ENCODE results near the gene SLC24A2. TPM values are rescaled to one million over a fixed set of nuclear protein-coding genes. Genes with fewer than 3 reads are reported as not detected.
"Not testable (repeated sequence)": the region's sequence is repeated elsewhere in the genome, so short reads cannot be mapped to it uniquely, and the experiment has no call there.

SLC24A2 gene
- not detected for total RNA-seq
- long read RNA-seq: 0 reads

- Histone ChIP-seq H3K27ac (replicated peaks) (no peak within 1 kb of the TSS), H3K36me3 (no peaks in the 10 kb centered on the region), H3K27me3 (ENCODE audit: low read depth) (peaks cover 44% of the 10 kb centered on the region), H3K9me3 (replicated peaks) (no peaks in the 10 kb centered on the region), H3K4me3 (peak within 1 kb of the TSS; percentile 53), H3K4me1 (peaks cover 12% of the 10 kb centered on the region)
- no peak for DNase-seq
- intact Hi-C loops (cut with micrococcal nuclease): no loop called here
- no peak for TF ChIP-seq CTCF (IDR thresholded peaks at IDR 0.05; ENCODE audit: borderline replicate concordance)
Measured at GRCh38 chr9:19788614-19789271, at the start of gene SLC24A2. Gene SLC24A2 (minus strand): TSS chr9:19789037.

GRCh38 chr9:19833331-19833730 lies 44.5 kb upstream of the SLC24A2 start:
- H3K27ac ChIP-seq (replicated peaks); H3K36me3 ChIP-seq; H3K27me3 ChIP-seq (ENCODE audit: low read depth); DNase-seq; intact Hi-C loops (cut with micrococcal nuclease); H3K4me1 ChIP-seq; H3K4me3 ChIP-seq; H3K9me3 ChIP-seq (replicated peaks): not testable (repeated sequence)

- Histone ChIP-seq H3K27me3 (ENCODE audit: low read depth) (no peaks in the 10 kb centered on the region), H3K4me3 (no peak overlapping the region), H3K9me3 (replicated peaks) (peaks cover 7% of the 10 kb centered on the region), H3K36me3 (no peaks in the 10 kb centered on the region), H3K4me1 (no peaks in the 10 kb centered on the region), H3K27ac (replicated peaks) (no peak overlapping the region)
- intact Hi-C loops (cut with micrococcal nuclease): no loop called here
- no peak for TF ChIP-seq CTCF (IDR thresholded peaks at IDR 0.05; ENCODE audit: borderline replicate concordance)
- DNase-seq: no peak
Measured at GRCh38 chr9:19830796-19831195, 42.0 kb upstream of the SLC24A2 start.

- intact Hi-C loops (cut with micrococcal nuclease): no loop called here
- H3K9me3 ChIP-seq (replicated peaks): peaks cover 9% of the 10 kb centered on the region
- H3K27me3 ChIP-seq (ENCODE audit: low read depth): no peaks in the 10 kb centered on the region
- no peak overlapping the region for H3K27ac ChIP-seq (replicated peaks)
- H3K4me3 ChIP-seq: no peak overlapping the region
- H3K36me3 ChIP-seq: no peaks in the 10 kb centered on the region
- H3K4me1 ChIP-seq: no peaks in the 10 kb centered on the region
- TF ChIP-seq CTCF (IDR thresholded peaks at IDR 0.05; ENCODE audit: borderline replicate concordance): no peak
- no peak for DNase-seq
Measured at GRCh38 chr9:19828576-19829109, 39.8 kb upstream of the SLC24A2 start.

- H3K4me3 ChIP-seq: no peak overlapping the region
- no peaks in the 10 kb centered on the region for H3K4me1 ChIP-seq
- no peak for TF ChIP-seq CTCF (IDR thresholded peaks at IDR 0.05; ENCODE audit: borderline replicate concordance)
- intact Hi-C loops (cut with micrococcal nuclease): no loop called here
- no peaks in the 10 kb centered on the region for H3K36me3 ChIP-seq
- no peak for DNase-seq
- H3K9me3 ChIP-seq (replicated peaks): peaks cover 51% of the 10 kb centered on the region
- H3K27ac ChIP-seq (replicated peaks): no peak overlapping the region
- no peaks in the 10 kb centered on the region for H3K27me3 ChIP-seq (ENCODE audit: low read depth)
Measured at GRCh38 chr9:19816769-19817168, 27.9 kb upstream of the SLC24A2 start.

- no peak for DNase-seq
- TF ChIP-seq CTCF (IDR thresholded peaks at IDR 0.05; ENCODE audit: borderline replicate concordance): no peak
- no peaks in the 10 kb centered on the region for H3K27me3 ChIP-seq (ENCODE audit: low read depth)
- intact Hi-C loops (cut with micrococcal nuclease): no loop called here
- H3K9me3 ChIP-seq (replicated peaks): peaks cover 32% of the 10 kb centered on the region
- H3K4me1 ChIP-seq: no peaks in the 10 kb centered on the region
- H3K36me3 ChIP-seq: no peaks in the 10 kb centered on the region
- no peak overlapping the region for H3K4me3 ChIP-seq
- H3K27ac ChIP-seq (replicated peaks): no peak overlapping the region
Measured at GRCh38 chr9:19812194-19812593, 23.4 kb upstream of the SLC24A2 start.

Data from left ventricle myocardium inferior (tissue), 1 donor.